Retinal pigment epithelial cell (primary cell): ENCODE measurements around the gene ELSPBP1.

ENCODE experiments used
- DNase-seq: peaks from one replicate; pipeline ENCODE4 v3.0.0-alpha.2; 2010; ENCODE audit warnings: low read depth
- H3K4me3 ChIP-seq: 2 replicates; pipeline ENCODE4 v1.5.1; 2011; ENCODE audit warnings: mild to moderate bottlenecking, low read length, control low read depth, moderate library complexity
- TF ChIP-seq, protein P1 (sequence below): conservative IDR thresholded peaks from 2 replicates; pipeline ENCODE4 v1.5.1; 2011; ENCODE audit warnings: low read depth, low read length, control low read depth, inconsistent platforms

The ELSPBP1 gene

GRCh38 chr19:48043675-48044258 lies 49.3 kb downstream of the ELSPBP1 start, which contains the start of gene CABP5:
Gene CABP5, minus strand, starts transcription at chr19:48044079. Its CDS starts 157 bp downstream, at chr19:48043922.
- H3K4me3 ChIP-seq, result no peak within 1 kb of the TSS
- TF ChIP-seq, protein P1, sequence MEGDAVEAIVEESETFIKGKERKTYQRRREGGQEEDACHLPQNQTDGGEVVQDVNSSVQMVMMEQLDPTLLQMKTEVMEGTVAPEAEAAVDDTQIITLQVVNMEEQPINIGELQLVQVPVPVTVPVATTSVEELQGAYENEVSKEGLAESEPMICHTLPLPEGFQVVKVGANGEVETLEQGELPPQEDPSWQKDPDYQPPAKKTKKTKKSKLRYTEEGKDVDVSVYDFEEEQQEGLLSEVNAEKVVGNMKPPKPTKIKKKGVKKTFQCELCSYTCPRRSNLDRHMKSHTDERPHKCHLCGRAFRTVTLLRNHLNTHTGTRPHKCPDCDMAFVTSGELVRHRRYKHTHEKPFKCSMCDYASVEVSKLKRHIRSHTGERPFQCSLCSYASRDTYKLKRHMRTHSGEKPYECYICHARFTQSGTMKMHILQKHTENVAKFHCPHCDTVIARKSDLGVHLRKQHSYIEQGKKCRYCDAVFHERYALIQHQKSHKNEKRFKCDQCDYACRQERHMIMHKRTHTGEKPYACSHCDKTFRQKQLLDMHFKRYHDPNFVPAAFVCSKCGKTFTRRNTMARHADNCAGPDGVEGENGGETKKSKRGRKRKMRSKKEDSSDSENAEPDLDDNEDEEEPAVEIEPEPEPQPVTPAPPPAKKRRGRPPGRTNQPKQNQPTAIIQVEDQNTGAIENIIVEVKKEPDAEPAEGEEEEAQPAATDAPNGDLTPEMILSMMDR, result no peak
- no peak for DNase-seq

DNA sequence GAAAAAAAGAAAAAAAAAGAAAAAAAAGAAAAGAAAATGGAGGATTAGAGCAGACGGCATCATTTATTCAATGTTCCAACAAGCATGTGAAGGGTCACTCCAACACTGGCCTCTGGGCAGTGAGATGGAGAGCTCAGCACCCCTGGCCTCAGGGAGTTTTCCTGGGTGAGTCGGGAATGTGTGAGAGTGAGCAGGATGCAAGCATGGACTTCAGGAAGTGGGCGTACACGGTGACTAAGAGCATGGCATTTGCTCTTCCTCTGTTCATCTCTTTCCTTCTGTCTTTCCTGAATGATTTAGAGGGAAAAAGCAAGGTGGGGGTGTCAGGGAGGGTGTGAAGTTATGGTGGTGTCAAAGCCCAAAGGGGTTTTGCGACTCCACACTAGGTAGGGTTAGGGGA lies 50.1 kb downstream of the ELSPBP1 start:
- TF ChIP-seq, protein P1, result no peak
- no peak overlapping the region for H3K4me3 ChIP-seq
- DNase-seq, result no peak

DNA sequence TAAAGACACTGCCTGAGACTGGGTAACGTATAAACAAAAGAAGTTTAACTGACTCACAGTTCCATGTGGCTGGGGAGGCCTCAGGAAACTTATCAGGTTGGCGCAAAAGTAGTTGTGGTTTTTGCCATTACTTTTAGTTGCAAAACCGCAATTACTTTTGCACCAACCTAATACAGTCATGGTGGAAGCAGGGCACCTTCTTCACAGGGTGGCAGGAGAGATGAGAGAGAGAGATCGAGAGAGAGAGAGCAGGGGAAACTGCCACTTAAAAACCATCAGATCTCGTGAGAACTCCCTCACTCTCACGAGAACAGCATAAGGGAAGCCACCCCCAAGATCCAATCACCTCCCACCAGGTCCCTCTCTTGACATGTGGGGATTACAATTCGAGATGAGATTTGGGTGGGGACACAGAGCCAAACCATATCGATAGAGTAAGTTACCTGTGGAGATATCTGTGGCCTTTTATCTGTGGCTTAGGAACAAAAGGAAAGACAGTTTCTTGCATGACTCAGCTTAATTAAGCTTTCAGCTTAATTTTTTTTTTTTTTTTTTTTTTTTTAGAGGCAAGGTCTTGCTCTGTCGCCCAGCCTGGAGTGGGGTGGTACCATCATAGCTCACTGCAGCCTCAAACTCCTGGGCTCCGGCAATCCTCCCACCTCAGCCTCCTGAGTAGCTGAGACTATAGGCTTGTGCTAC lies 57.1 kb downstream of the ELSPBP1 start:
- no peak for DNase-seq
- TF ChIP-seq, protein P1, result no peak

GRCh38 chr19:48053076-48053475 lies 58.6 kb downstream of the ELSPBP1 start:
- TF ChIP-seq, protein P1, result no peak
- H3K4me3 ChIP-seq, result no peak overlapping the region
- no peak for DNase-seq

More for the DNA sequence above, 57.1 kb downstream of the ELSPBP1 start:
- H3K4me3 ChIP-seq, result no peak overlapping the region

GRCh38 chr19:48053856-48054255 lies 59.4 kb downstream of the ELSPBP1 start:
- H3K4me3 ChIP-seq, result no peak overlapping the region
- DNase-seq, result no peak
- TF ChIP-seq, protein P1, result no peak

- no peak for DNase-seq
- TF ChIP-seq, protein P1, result no peak
- H3K4me3 ChIP-seq, result no peak overlapping the region
These were observed 64.9 kb downstream of the ELSPBP1 start for GRCh38 chr19:48059331-48059730.

DNA sequence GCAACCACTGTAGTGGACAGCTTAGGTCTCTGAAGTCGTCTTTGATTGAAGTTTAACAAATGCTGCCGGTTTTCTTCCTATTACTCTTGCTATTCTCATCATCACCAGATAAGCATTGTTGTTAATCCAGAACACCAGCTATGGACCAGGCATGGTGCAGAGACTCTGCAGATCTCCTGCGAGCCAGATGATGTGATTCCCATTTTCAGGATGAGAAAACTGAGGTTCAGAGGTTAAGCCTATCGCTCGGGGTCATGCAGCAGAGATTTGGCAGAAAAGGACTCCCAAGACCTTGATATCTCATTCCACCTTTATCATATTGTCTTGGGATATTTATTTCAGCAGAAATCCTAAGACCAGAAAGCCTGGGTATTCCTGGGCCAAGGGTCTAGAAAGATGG lies 65.9 kb downstream of the ELSPBP1 start:
- H3K4me3 ChIP-seq, result no peak overlapping the region
- TF ChIP-seq, protein P1, result no peak
- DNase-seq, result no peak
